NB4 (cell line): ENCODE measurements around the gene CDH4.

ENCODE experiments used
- DNase-seq: peaks from one replicate; pipeline ENCODE4 v3.0.0; 2010; ENCODE audit warnings: low read depth
- H3K4me3 ChIP-seq: one replicate; pipeline ENCODE4 v1.5.1; 2011; ENCODE audit warnings: mild to moderate bottlenecking, low read depth, low read length, moderate library complexity
- MYC ChIP-seq: IDR thresholded peaks from 2 replicates; pipeline ENCODE4 v1.6.1; 2011; ENCODE audit warnings: low read depth, low read length
- POLR2A ChIP-seq: IDR thresholded peaks from 2 replicates; pipeline ENCODE4 v1.6.1; 2011; ENCODE audit warnings: mild to moderate bottlenecking; ENCODE audit not compliant: insufficient read length; ENCODE audit errors: extremely low read depth
- TF ChIP-seq, protein P1 (sequence below): IDR thresholded peaks from 2 replicates; pipeline ENCODE4 v1.6.1; 2011; ENCODE audit warnings: low read depth, low read length
- TF ChIP-seq, protein P2 (sequence below): IDR thresholded peaks from one replicate; pipeline ENCODE4 v1.5.1; 2012; ENCODE audit warnings: low read depth, low read length

Gene CDH4

DNA sequence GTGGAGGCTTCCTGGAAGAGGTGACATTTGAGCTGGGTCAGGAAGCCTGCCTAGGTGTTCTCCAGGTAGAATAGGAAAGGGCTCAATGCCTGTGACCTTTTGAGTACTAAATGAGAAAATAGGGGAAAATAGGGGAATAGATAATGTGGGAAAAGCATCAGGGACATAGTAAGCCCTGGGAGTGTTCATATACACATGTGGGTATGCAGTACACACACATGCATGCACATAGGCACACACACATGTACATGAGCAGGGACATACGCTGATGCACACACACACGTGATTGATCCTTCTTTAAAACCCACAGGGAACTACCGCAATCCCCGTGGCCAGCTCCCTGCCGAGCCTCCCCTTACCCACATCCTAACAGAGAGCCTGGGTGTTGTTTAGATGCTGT lies 351.7 kb downstream of the CDH4 start:
- no peak for DNase-seq
- H3K4me3 ChIP-seq, result no peak overlapping the region
- TF ChIP-seq POLR2A, result no peak
- TF ChIP-seq, protein P1, sequence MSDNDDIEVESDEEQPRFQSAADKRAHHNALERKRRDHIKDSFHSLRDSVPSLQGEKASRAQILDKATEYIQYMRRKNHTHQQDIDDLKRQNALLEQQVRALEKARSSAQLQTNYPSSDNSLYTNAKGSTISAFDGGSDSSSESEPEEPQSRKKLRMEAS, result no peak
- TF ChIP-seq, protein P2, sequence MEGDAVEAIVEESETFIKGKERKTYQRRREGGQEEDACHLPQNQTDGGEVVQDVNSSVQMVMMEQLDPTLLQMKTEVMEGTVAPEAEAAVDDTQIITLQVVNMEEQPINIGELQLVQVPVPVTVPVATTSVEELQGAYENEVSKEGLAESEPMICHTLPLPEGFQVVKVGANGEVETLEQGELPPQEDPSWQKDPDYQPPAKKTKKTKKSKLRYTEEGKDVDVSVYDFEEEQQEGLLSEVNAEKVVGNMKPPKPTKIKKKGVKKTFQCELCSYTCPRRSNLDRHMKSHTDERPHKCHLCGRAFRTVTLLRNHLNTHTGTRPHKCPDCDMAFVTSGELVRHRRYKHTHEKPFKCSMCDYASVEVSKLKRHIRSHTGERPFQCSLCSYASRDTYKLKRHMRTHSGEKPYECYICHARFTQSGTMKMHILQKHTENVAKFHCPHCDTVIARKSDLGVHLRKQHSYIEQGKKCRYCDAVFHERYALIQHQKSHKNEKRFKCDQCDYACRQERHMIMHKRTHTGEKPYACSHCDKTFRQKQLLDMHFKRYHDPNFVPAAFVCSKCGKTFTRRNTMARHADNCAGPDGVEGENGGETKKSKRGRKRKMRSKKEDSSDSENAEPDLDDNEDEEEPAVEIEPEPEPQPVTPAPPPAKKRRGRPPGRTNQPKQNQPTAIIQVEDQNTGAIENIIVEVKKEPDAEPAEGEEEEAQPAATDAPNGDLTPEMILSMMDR, result no peak
- TF ChIP-seq MYC, result no peak

DNA sequence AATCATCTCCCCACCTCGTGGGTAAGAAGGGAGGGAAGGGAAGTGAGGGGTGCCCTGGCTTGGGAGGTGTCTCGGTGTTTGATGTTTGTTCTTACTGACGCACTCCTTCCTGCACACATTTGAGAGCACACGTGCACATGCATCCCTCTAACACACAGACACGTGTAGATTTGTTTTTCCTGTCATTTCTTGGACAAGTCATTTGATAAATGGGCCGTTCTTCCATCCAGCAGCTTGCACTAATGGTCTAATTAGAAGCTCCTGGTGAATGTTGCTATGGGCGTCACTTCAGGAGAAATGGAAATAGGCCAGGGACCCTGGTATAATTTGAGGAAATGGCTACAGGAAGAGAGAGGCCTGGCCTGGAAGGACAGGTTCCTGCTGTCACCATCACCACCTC lies 352.5 kb downstream of the CDH4 start:
- no peak overlapping the region for H3K4me3 ChIP-seq
- DNase-seq, result no peak
- TF ChIP-seq MYC (no peak), POLR2A (no peak)
- TF ChIP-seq, protein P1, result no peak
- TF ChIP-seq, protein P2, result no peak

DNA sequence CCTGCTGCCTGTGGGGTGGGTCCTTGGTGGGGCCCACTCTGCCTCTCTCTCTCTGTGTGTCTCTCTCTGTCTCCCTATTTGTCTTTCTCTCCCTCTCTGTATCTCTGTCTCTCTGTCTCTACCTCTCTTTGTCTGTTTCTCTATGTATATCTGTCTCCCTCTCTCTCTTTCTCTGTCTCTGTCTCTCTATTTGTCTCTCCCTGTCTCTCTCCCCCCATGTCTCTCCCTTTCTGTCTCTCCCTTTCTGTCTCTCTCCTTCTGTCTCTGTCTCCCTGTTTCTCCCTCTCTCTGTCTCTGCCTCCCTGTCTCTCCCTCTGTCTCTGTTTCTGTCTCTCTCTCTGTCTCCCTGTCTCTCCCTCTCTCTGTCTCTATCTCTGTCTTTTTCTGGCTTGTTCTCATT lies 353.2 kb downstream of the CDH4 start:
- TF ChIP-seq, protein P1, result no peak
- no peak for TF ChIP-seq MYC
- TF ChIP-seq, protein P2, result no peak
- no peak for TF ChIP-seq POLR2A
- H3K4me3 ChIP-seq, result no peak overlapping the region

DNA sequence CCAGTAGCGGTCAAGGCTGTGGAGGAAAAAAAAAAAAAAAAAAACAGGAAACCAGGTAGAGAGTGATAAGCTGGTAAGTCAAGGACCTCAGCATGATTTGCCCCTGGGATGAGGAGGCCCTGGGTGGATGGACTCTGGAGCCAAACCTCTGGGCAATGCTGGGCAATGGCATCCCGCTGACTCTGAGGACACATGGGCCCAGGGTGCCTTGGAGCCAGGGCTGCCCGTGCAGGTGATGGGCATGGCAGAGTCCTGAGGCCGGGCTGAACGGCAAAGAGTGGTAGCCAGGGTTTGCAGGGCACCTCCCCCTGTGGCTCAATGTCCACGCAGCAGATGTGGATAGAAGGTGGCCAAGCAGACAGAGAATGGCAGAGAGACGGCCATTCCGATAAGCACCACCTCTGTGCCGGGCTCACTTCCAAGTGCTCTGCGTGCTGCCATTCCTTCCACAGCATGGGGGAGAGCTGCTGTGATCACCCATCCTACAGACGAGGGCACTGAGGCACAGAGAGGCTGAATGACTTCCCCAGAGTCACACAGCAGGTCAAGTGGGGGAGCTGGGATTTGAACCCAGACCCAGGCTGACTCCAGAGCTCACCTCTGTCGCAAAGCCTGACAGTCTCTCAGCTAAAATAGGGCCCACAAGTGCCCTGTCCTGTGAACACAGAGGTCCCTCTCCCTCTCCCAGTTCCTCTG lies 353.9 kb downstream of the CDH4 start:
- TF ChIP-seq MYC (no peak), POLR2A (no peak)
- TF ChIP-seq, protein P2, result no peak
- TF ChIP-seq, protein P1, result no peak
- no peak overlapping the region for H3K4me3 ChIP-seq
- DNase-seq, result no peak

More for the DNA sequence above, 353.2 kb downstream of the CDH4 start:
- DNase-seq, result no peak

DNA sequence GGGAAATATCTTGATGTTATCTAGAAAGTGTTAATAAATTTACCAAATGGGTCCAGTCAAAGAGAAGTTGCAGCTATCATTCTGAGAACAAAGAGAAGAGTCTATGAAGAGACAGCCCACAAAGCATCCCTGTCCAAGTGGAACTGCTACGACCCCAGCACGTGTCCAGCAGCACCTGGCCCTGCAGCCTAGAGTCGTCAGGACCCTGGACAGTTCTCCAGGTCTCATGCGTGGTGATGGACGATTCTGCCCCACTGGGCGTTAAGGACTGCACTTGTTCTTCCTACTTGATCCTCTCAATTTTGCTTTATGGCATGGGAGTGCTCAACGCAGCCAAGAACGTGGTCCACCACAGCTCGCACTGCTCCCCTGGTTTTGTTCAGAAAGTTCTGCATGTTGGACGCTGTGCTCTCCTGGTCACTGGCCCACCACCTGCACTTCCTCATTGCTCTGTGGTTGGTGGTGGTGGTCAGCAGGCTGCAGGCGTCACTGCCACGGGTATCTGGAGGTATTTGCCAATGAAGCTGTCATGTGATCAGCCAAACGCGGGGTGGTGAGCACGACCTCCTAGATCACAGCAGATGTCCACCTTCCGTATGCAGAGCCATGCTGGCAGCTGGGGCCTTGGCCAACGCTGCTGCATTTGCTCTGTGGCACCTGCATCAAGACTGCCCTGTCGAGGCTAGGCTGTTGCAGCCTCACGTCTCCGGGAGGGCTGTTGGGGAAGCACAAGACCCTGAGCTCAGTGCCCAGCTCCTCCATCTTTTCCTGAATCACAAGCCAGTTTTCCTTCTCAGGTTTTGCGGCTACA lies 356.4 kb downstream of the CDH4 start:
- peak; percentile 43; the same call in 1 of the 2 replicates for TF ChIP-seq MYC
- TF ChIP-seq, protein P1, result peak; percentile 78
- TF ChIP-seq, protein P2, result no peak
- TF ChIP-seq POLR2A, result no peak
- H3K4me3 ChIP-seq, result no peak overlapping the region
- peak; percentile 42 for DNase-seq
